ENCODE data around the gene PAFAH1B2.
"Not testable (repeated sequence)": the region's sequence is repeated elsewhere in the genome, so short reads cannot be mapped to it uniquely, and the experiment has no call there.

The PAFAH1B2 gene

GRCh38 chr11:117143871-117144476 lies at the start of gene PAFAH1B2:
TSS of gene PAFAH1B2 (plus strand) at chr11:117144287. CDS start at chr11:117152448, 8,161 bp downstream.
- DNase-seq (peak; percentile 93 to 95), ATAC-seq (peak; percentile 97)
- H3K4me3 Mint-ChIP-seq = peak within 1 kb of the TSS; percentile 92 to 98
- H3K9me3 Mint-ChIP-seq = no peaks in the 10 kb centered on the region
- peak within 1 kb of the TSS; percentile 95 to 98 for H3K27ac Mint-ChIP-seq
- peaks cover 42% of the 10 kb centered on the region for H3K4me1 Mint-ChIP-seq
- H3K27me3 Mint-ChIP-seq = peaks cover 32% of the 10 kb centered on the region

- ATAC-seq (no peak), DNase-seq (no peak)
- Mint-ChIP-seq H3K4me3 (peak overlapping the region; percentile 92 to 97), H3K9me3 (peaks cover 9 to 10% of the 10 kb centered on the region in 2 donors), H3K27ac (peak overlapping the region in 1 of 2 donors; percentile 76), H3K27me3 (no peaks in the 10 kb centered on the region), H3K4me1 (peaks cover 86% of the 10 kb centered on the region)
Measured at GRCh38 chr11:117094776-117095175, 49.3 kb upstream of the PAFAH1B2 start.

GRCh38 chr11:117095284-117096161 lies 48.6 kb upstream of the PAFAH1B2 start:
- no peak for DNase-seq
- Mint-ChIP-seq H3K27ac (peak overlapping the region; percentile 26 to 76), H3K9me3 (peaks cover 9 to 10% of the 10 kb centered on the region in 2 donors), H3K4me3 (peak overlapping the region; percentile 92 to 97), H3K27me3 (no peaks in the 10 kb centered on the region), H3K4me1 (peaks cover 79% of the 10 kb centered on the region)
- ATAC-seq = peak; percentile 6

GRCh38 chr11:117096201-117096991 lies 47.7 kb upstream of the PAFAH1B2 start:
- DNase-seq (peak; percentile 31 to 54), ATAC-seq (peak; percentile 32)
- Mint-ChIP-seq H3K27ac (peak overlapping the region; percentile 9 to 91), H3K4me3 (peak overlapping the region; percentile 92 to 97), H3K27me3 (no peaks in the 10 kb centered on the region), H3K4me1 (peaks cover 74% of the 10 kb centered on the region), H3K9me3 (peaks cover 9 to 10% of the 10 kb centered on the region in 2 donors)

GRCh38 chr11:117097014-117097388 lies 47.1 kb upstream of the PAFAH1B2 start:
- DNase-seq (no peak), ATAC-seq (no peak)
- H3K9me3 Mint-ChIP-seq = peaks cover 6% of the 10 kb centered on the region in 2 donors
- no peaks in the 10 kb centered on the region for H3K27me3 Mint-ChIP-seq
- peak overlapping the region; percentile 91 to 96 for H3K27ac Mint-ChIP-seq
- peak overlapping the region; percentile 92 to 97 for H3K4me3 Mint-ChIP-seq
- peaks cover 69% of the 10 kb centered on the region for H3K4me1 Mint-ChIP-seq

- Mint-ChIP-seq H3K27ac (peak overlapping the region; percentile 91 to 96), H3K4me1 (peaks cover 63% of the 10 kb centered on the region), H3K9me3 (no peaks in the 10 kb centered on the region), H3K4me3 (peak overlapping the region; percentile 92 to 97), H3K27me3 (no peaks in the 10 kb centered on the region)
- ATAC-seq = peak; percentile 43
- peak in 1 of 2 donors; percentile 49 for DNase-seq
Measured at GRCh38 chr11:117097389-117098268, 46.5 kb upstream of the PAFAH1B2 start.

- ATAC-seq = peak; percentile 88
Measured at GRCh38 chr11:117098269-117099232, 45.5 kb upstream of the PAFAH1B2 start, which contains the start of gene SIK3. TSS of gene SIK3 (minus strand) at chr11:117098428. CDS start at chr11:117098415, 13 bp downstream.

GRCh38 chr11:117099696-117100095 lies 44.4 kb upstream of the PAFAH1B2 start:
- H3K4me1 Mint-ChIP-seq = peaks cover 42% of the 10 kb centered on the region
- H3K4me3 Mint-ChIP-seq = no peak overlapping the region
- H3K27me3 Mint-ChIP-seq = no peaks in the 10 kb centered on the region
- H3K27ac Mint-ChIP-seq = no peak overlapping the region
- ATAC-seq (no peak), DNase-seq (no peak)
- no peaks in the 10 kb centered on the region for H3K9me3 Mint-ChIP-seq

More at GRCh38 chr11:117098269-117099232, 45.5 kb upstream of the PAFAH1B2 start, which contains the start of gene SIK3:
- H3K27ac Mint-ChIP-seq = peak within 1 kb of the TSS; percentile 98 to 100
- DNase-seq = peak; percentile 89 to 92
- H3K4me1 Mint-ChIP-seq = peaks cover 53% of the 10 kb centered on the region
- no peaks in the 10 kb centered on the region for H3K9me3 Mint-ChIP-seq
- H3K27me3 Mint-ChIP-seq = no peaks in the 10 kb centered on the region
- H3K4me3 Mint-ChIP-seq = peak within 1 kb of the TSS; percentile 92 to 97

- Mint-ChIP-seq H3K4me3 (no peak overlapping the region), H3K9me3 (no peaks in the 10 kb centered on the region), H3K27me3 (no peaks in the 10 kb centered on the region), H3K27ac (no peak overlapping the region), H3K4me1 (peaks cover 33% of the 10 kb centered on the region)
- ATAC-seq (no peak), DNase-seq (no peak)
Measured at GRCh38 chr11:117100556-117100955, 43.5 kb upstream of the PAFAH1B2 start.

- no peak for DNase-seq
- Mint-ChIP-seq H3K9me3 (no peaks in the 10 kb centered on the region), H3K4me3 (no peak overlapping the region), H3K4me1 (no peaks in the 10 kb centered on the region), H3K27ac (no peak overlapping the region), H3K27me3 (no peaks in the 10 kb centered on the region)
- no peak for ATAC-seq
Measured at GRCh38 chr11:117107701-117108590, 36.1 kb upstream of the PAFAH1B2 start.

GRCh38 chr11:117110294-117110950 lies 33.7 kb upstream of the PAFAH1B2 start:
- Mint-ChIP-seq H3K4me3 (no peak overlapping the region), H3K27ac (no peak overlapping the region), H3K4me1 (no peaks in the 10 kb centered on the region), H3K27me3 (no peaks in the 10 kb centered on the region), H3K9me3 (no peaks in the 10 kb centered on the region)
- DNase-seq = no peak
- ATAC-seq = no peak

GRCh38 chr11:117112497-117112896 lies 31.6 kb upstream of the PAFAH1B2 start:
- H3K9me3 Mint-ChIP-seq, H3K27me3 Mint-ChIP-seq: not testable (repeated sequence)

More at GRCh38 chr11:117112497-117112896, 31.6 kb upstream of the PAFAH1B2 start:
- not testable (repeated sequence) for H3K4me1 Mint-ChIP-seq, DNase-seq, H3K27ac Mint-ChIP-seq, H3K4me3 Mint-ChIP-seq, ATAC-seq

Data from stimulated activated naive CD8-positive, alpha-beta T cell treated with anti-CD3 and anti-CD28 coated beads, Interleukin-15, amount 100 ng/mL, for 72 hours (primary cell).